HuH-7 (cell line): ENCODE results near the gene PHYHD1.

ENCODE experiments used
- DNase-seq: peaks from one replicate; pipeline ENCODE4 v3.0.0; 2011; ENCODE audit warnings: low spot score

The PHYHD1 gene

GRCh38 chr9:128972956-128973355, 52.2 kb downstream of the PHYHD1 start:
- DNase-seq, result no peak

- DNase-seq, result no peak
Observed at GRCh38 chr9:128979111-128979510, 58.3 kb downstream of the PHYHD1 start.

GRCh38 chr9:128983536-128983935, 62.8 kb downstream of the PHYHD1 start:
- DNase-seq, result no peak

GRCh38 chr9:128986671-128987070, 65.9 kb downstream of the PHYHD1 start:
- no peak for DNase-seq

- no peak for DNase-seq
Observed at GRCh38 chr9:128987805-128988204, 67.0 kb downstream of the PHYHD1 start.
